Measurements from ENCODE around the gene DSCAM.
A peak's percentile ranks its signal among the peaks of the same experiment; 100 is the strongest.

DSCAM gene

GRCh38 chr21:40146216-40146837 is 700.6 kb downstream of the DSCAM start:
- peak; percentile 63 for DNase-seq

GRCh38 chr21:40143822-40144525 is 703.0 kb downstream of the DSCAM start:
- peak; percentile 61 for DNase-seq

GRCh38 chr21:40141621-40142020 is 705.3 kb downstream of the DSCAM start:
- no peak for DNase-seq

- DNase-seq: no peak
These were observed 706.3 kb downstream of the DSCAM start for GRCh38 chr21:40140675-40141074.

- DNase-seq: no peak
These were observed 707.3 kb downstream of the DSCAM start for GRCh38 chr21:40139636-40140035.

- no peak for DNase-seq
These were observed 710.4 kb downstream of the DSCAM start for GRCh38 chr21:40136571-40136970.

- DNase-seq: no peak
These were observed 712.0 kb downstream of the DSCAM start for GRCh38 chr21:40134731-40135492.

- DNase-seq: no peak
These were observed 716.5 kb downstream of the DSCAM start for GRCh38 chr21:40130476-40130875.

- DNase-seq: peak; percentile 11
These were observed 717.1 kb downstream of the DSCAM start for GRCh38 chr21:40129809-40130208.

GRCh38 chr21:40128891-40129290 is 718.1 kb downstream of the DSCAM start:
- DNase-seq: no peak

- DNase-seq: peak; percentile 44
These were observed 725.9 kb downstream of the DSCAM start for GRCh38 chr21:40120940-40121575.

GRCh38 chr21:40118527-40118926 is 728.4 kb downstream of the DSCAM start:
- DNase-seq: no peak

GRCh38 chr21:40117236-40117635 is 729.7 kb downstream of the DSCAM start:
- no peak for DNase-seq

- no peak for DNase-seq
These were observed 731.2 kb downstream of the DSCAM start for GRCh38 chr21:40115775-40116174.

- DNase-seq: no peak
These were observed 744.3 kb downstream of the DSCAM start for GRCh38 chr21:40102682-40103081.

GRCh38 chr21:40099809-40100208 is 747.1 kb downstream of the DSCAM start:
- no peak for DNase-seq

- DNase-seq: no peak
These were observed 751.5 kb downstream of the DSCAM start for GRCh38 chr21:40095477-40095876.

GRCh38 chr21:40080385-40080784 is 766.6 kb downstream of the DSCAM start:
- DNase-seq: no peak

GRCh38 chr21:40074710-40075109 is 772.2 kb downstream of the DSCAM start:
- no peak for DNase-seq

- no peak for DNase-seq
These were observed 772.8 kb downstream of the DSCAM start for GRCh38 chr21:40074198-40074597.

- no peak for DNase-seq
These were observed 773.3 kb downstream of the DSCAM start for GRCh38 chr21:40073642-40074041.

- no peak for DNase-seq
These were observed 776.1 kb downstream of the DSCAM start for GRCh38 chr21:40070871-40071270.

- no peak for DNase-seq
These were observed 779.2 kb downstream of the DSCAM start for GRCh38 chr21:40067751-40068150.

- DNase-seq: no peak
These were observed 780.7 kb downstream of the DSCAM start for GRCh38 chr21:40066221-40066620.

All from COR-L47 (cell line).